SKM-1 treated with dmso at 0.1 percent for 144 hours (cell line): Measurements from ENCODE around the gene C5orf58.

Experiments used
- DNase-seq: peaks from one replicate; lab custom pipeline; 2025; ENCODE audit not compliant: unreplicated experiment; lab: John Stamatoyannopoulos, UW

Gene C5orf58

GRCh38 chr5:170252720-170253350 is 20.1 kb downstream of the C5orf58 start:
- DNase-seq: no peak

DNA sequence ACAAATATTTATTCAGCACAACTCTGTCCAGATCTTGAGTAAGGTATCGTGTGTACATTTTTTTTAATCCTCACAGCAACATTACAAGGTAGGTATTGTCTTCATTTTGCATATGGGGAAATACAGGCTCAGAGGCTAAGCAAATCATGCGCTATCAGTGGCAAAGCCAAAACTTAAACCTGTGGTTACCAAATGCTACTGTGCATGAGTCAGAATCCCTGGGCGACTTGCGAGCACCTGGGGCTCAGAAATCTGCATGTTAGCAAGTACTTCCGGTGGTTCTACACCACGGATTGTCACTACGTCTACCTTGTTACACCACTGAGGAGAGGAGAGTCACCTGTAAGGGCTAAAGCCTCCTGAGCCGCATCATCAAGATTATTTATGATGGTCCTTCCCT is 21.3 kb downstream of the C5orf58 start:
- no peak for DNase-seq

DNA sequence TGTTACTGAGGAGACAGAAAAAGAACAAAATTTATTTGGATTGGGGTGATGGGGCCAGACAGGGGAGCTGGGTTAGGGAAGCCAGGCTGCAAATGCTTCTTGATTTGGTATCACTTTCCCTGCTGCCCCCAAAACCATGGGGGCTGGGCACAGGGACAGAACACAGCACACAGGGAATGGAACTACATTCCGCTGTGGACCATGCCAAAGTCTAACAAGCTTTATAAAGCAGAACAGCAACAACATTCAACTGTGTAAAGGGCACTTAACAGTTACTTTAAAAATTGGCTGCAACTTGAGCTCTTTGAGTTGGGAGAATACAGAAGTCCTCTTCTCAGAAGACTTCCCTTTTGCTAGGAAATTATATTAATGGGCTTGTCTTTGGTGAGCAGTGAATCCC is 23.8 kb downstream of the C5orf58 start:
- DNase-seq: no peak

GRCh38 chr5:170257370-170257769 is 24.6 kb downstream of the C5orf58 start:
- DNase-seq: no peak

- no peak for DNase-seq
Measured at GRCh38 chr5:170261528-170262043, 28.8 kb downstream of the C5orf58 start.

- DNase-seq: no peak
Measured at GRCh38 chr5:170262061-170263045, 29.6 kb downstream of the C5orf58 start.

DNA sequence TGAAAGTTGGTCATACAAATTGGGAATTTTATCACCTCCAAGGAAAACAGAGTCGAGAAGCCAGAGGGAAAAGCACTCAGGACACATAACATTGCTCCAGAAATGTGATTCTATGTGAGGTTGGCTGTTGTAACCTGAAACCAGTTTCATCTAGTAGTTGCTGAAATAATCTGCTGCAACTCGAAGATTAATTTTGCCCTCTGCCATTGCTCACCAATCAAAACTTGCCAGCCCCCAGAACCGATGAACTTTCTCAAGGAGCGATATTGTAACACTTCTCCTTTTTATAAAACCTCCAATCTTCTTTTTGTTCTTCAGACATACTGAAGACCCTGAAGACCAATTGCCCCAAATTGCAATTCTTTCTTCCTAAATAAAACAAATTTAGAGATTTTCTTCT is 31.1 kb downstream of the C5orf58 start:
- DNase-seq: no peak

DNA sequence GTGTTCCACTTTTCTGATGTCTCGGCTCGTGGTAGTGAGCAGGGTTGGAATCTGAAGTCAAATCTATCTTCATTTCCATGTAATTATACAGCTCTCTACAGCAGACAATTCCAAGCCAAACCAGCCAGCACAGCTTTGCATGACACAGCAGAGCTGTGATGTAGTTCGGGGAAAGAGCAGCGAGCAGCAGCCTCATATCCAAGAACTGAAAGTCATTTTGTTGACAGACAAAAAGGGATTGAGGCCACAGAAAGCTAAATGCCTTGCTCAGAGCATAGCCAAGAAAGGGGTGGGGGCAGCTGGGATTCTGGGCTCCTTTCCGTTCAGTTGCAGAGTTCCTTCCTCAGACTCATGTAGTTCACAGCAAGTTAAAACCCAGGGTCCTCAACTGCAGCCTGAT is 32.7 kb downstream of the C5orf58 start:
- DNase-seq: no peak

DNA sequence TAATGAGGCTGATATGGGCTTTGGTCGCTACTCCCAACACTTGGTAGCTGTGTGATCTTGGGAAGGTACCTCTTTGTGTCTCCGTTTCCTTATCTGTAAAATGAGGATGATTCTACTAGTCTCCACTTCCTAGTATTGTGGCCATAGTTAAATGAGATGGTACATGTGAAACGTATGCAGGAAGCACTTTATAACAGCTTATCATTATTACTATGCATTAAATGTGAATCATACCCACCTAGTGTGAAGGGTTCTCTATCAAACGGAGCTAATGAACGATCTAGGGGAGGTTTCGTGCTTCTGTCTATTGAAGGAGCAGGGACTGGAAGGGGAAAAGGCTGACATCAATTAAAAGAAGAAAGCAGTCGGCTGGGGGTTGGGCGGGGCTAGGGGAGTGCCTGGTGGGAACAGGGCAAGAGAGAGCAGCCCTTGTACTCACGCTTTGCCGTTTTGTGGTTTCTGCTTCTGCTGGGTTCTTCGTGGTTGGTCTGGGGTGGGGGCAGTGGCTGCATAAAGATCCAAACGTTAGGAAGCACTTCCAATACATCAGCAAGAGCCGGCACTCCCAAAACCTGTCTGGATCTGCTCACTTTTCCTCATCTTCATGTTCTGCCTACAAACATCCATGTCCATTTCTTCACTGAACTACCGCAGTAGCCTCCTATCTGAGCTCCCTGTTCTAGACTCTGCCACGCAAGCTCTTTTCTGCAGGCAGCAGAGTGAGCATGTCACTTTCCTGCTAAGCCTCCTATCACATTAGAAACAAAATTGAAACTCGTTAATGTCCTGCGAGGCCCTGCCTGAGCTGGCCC is 34.0 kb downstream of the C5orf58 start:
- no peak for DNase-seq

DNA sequence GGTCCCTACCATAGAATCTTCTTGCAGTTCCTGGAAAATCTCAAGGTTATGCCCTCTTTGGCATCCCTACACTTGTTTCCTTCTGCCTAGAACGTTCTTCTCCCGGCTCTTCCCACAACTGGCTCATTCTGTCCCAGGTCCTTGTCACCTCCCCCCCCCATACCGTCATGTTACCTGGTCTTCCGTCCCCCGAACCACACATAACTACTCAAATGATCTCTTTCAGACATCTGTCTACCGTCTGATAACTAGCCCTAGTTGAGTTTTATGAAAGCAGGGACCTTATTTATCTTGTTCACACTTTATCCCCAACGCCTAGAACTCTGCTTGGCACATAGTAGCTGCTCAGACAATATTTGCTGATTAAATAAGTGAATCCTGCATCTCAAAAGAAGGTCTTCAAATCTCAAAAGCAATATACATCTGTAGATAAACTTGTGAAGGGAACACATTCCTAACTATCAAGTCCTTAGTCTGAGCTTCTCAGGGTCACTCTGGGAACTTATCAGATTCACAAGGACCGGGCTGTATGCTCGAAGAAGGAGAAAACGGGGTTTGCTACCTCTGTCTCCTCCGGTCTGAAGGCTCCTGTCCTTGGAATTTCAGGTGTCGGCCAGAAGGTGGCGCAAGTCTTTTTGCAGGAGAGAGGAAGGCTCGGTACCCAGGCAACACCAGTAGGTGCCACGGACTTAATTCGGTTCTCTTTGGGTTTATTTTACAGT is 34.8 kb downstream of the C5orf58 start:
- DNase-seq: peak; percentile 60

DNA sequence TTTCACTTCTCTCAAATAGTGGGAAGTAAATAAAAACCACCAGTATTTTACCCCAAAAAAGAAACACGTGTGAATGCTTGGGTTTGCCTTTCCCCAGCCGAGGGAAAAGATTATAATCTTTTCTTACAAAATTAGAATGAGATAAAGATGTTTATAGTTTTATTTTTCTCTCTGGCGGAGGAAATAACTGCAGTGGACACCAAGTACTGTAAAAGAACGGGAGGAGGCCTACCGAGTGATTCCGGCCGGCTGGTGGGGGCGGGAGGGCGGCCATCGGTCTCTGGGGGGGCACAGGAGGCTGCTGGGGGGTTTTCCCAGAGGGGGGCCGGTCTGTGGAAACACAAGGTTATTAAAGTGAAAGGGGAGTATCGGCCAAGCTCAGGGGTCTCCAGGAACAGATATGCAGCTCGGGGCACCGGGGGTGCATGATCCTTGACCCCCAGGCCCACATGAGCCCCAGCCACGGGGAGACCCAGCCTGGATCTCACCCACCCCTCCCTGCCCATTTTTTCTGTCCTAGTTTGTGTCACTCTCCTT is 35.4 kb downstream of the C5orf58 start:
- no peak for DNase-seq

- peak; percentile 91 for DNase-seq
Measured at GRCh38 chr5:170268884-170269283, 36.1 kb downstream of the C5orf58 start.

DNA sequence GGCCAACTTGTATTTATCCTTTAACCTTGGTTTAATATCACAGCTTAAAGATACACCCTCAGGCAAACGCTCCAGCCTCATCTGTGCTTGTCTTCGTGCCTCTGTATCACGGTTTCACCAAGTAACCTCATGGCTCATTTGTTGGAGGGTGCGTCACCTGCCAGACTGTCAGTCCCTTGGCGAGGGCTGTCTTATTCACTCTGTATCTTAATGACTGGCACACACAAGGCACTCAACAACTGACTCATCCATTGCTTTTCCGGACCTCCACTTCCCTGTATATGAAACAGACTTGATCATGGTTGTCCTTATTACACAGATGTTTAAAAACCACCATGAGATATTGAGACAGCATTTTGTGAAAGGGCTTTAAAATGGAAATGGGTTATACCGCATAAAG is 36.8 kb downstream of the C5orf58 start:
- no peak for DNase-seq

- DNase-seq: no peak
Measured at GRCh38 chr5:170270293-170271069, 37.7 kb downstream of the C5orf58 start.

DNA sequence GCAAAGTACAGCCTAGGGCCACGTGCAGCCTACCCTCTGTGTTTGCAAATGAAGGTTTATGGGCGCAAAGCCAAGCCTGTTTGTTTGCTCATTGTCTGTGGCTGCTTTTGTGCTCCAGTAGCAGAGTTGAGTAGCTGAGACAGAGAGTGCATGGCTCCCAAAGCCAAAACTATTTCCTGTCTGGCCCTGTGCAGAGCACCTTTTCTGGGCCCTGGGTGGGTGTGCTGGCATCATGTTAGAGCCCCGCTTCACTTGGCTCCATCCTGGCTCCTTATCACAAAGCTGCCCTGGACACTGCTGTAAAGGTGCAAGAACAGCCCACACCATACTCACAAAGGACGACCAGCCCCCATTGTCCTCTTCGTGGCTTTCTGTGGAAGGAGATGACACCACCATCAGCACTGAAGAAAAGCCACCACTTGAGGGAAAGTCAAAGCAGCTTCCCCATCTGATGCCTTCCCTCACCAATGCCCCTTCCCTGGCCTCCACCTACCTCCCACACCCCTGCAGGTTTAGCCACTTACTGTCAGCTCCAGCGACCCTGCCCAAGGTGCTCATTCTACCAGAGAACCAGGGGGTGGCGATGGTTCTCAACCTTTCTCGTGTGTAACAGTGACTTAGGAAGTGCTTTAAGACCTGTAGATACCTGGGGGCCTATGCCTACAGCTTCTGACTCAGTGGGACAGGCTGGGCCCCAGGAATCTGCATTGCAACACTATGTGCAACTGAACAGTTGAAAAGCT is 41.4 kb downstream of the C5orf58 start:
- DNase-seq: no peak

DNA sequence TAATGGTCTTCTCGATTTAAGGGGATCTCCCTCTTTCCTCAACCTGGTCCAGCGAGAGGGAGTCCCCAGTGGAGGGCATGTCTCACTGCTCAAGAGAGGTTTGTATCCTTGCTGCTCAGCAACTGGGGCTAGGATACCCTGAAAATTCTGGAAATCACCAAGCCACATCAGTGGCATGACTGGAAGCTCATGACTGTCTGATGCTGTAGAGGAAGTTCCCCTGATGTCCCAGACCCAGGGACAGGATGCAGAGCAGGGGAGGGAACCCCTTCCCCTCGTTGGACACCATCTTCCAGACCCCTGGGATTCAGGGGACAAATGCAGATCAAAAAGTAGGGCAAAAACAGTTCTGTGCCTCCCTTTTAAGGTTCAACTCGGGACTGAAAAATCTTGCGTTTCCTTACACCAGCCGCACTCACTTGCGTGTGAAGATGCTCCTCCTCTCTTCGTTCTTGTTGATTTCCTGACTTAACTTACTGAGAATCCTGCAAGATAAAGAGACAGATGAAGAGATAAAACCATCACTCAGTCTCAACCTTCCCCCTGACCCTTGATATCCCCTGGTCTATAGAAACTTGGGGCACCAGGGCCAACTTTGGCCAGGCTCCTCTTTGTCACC is 42.7 kb downstream of the C5orf58 start:
- DNase-seq: no peak

DNA sequence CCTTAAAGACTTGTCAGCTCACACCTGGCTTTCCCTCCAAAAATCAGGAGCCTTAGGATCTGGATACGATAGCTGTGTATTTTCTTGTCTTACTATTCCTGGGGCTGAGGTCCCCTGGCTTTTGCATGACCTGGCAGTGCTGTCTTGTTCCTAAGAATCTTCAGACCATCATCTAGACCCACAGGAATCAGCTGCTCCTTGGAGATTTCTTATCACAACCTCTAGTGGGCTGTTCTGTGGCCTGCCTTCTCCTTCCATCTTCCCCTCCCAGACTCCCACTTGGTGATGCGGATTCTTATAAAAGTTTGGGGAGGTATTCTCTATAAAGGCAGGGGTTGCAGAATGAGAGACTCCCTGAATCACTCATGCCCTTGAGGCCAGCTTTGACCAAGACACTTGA is 43.4 kb downstream of the C5orf58 start:
- no peak for DNase-seq

DNA sequence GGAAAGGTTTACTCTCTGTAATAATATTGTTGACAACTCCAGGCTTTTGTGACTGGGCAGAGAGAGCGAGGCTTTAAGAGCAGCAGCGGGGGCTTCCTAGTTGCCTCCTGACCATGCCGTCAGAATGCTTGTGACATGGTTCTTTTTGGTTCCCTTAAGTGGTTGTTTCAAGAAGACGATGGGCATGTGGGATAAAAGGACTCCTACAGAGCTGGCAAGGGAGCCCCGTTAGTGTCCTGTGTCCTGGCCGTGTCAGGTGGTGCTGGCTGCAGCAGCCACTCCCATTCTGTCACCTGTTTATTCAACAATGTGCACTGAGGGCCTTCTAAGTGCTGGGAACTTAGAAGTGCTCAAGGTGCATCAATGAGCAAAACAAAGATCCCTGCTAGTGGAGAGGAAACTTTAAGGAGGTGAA is 45.1 kb downstream of the C5orf58 start:
- no peak for DNase-seq
